ENCODE data around the gene RNF182. TPM values are rescaled to one million over a fixed set of nuclear protein-coding genes. Genes with fewer than 3 reads are reported as not detected.
A peak's percentile ranks its signal among the peaks of the same experiment; 100 is the strongest.

RNF182 gene
- total and polyA plus RNA-seq, 9 of the 15 experiments (the other 6 are each of a cell fraction or from before 2014, with no cell fraction given): 12.8 to 22.8 (median 17.5) TPM

DNA sequence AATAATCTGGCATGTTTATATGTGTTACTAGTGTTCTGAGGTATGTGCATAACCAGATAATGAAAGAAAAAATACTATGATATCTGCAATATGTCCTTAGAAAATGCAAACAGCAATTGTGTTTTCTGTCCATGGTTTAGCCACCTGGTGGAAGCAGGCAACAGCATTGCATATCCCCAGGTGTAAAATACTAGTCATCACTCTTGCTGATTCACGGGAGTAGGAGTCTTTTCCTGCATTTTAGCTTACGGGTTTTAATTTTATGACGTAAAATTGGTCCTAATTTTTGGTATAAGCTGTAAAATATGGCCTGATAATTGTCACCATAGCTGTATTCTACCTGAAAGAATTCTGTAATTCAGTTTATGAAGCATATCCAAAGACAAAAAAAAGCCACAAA lies 2.5 kb downstream of the RNF182 start (continued):
- TF ChIP-seq TAF7 (tag; IDR thresholded peaks at IDR 0.05) (no peak), ZNF785 (CRISPR knock-in tag; IDR thresholded peaks at IDR 0.05) (no peak), ETS2 (tag; IDR thresholded peaks at IDR 0.05; ENCODE audit: borderline replicate concordance, poor library complexity, severe bottlenecking) (no peak), ZNF280B (CRISPR knock-in tag; IDR thresholded peaks at IDR 0.05) (0 out of 2 replicates have a peak, but pooled peaks have one; percentile 52)
- TF ChIP-seq, protein P1, sequence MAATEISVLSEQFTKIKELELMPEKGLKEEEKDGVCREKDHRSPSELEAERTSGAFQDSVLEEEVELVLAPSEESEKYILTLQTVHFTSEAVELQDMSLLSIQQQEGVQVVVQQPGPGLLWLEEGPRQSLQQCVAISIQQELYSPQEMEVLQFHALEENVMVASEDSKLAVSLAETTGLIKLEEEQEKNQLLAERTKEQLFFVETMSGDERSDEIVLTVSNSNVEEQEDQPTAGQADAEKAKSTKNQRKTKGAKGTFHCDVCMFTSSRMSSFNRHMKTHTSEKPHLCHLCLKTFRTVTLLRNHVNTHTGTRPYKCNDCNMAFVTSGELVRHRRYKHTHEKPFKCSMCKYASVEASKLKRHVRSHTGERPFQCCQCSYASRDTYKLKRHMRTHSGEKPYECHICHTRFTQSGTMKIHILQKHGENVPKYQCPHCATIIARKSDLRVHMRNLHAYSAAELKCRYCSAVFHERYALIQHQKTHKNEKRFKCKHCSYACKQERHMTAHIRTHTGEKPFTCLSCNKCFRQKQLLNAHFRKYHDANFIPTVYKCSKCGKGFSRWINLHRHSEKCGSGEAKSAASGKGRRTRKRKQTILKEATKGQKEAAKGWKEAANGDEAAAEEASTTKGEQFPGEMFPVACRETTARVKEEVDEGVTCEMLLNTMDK (IDR thresholded peaks at IDR 0.05; ENCODE audit: borderline replicate concordance, insufficient read depth, low read depth, low read length, poor library complexity, severe bottlenecking): peak; percentile 6
- TF ChIP-seq, protein P2, sequence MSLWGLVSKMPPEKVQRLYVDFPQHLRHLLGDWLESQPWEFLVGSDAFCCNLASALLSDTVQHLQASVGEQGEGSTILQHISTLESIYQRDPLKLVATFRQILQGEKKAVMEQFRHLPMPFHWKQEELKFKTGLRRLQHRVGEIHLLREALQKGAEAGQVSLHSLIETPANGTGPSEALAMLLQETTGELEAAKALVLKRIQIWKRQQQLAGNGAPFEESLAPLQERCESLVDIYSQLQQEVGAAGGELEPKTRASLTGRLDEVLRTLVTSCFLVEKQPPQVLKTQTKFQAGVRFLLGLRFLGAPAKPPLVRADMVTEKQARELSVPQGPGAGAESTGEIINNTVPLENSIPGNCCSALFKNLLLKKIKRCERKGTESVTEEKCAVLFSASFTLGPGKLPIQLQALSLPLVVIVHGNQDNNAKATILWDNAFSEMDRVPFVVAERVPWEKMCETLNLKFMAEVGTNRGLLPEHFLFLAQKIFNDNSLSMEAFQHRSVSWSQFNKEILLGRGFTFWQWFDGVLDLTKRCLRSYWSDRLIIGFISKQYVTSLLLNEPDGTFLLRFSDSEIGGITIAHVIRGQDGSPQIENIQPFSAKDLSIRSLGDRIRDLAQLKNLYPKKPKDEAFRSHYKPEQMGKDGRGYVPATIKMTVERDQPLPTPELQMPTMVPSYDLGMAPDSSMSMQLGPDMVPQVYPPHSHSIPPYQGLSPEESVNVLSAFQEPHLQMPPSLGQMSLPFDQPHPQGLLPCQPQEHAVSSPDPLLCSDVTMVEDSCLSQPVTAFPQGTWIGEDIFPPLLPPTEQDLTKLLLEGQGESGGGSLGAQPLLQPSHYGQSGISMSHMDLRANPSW (CRISPR knock-in tag; IDR thresholded peaks at IDR 0.05): no peak
- TF ChIP-seq, protein P3, sequence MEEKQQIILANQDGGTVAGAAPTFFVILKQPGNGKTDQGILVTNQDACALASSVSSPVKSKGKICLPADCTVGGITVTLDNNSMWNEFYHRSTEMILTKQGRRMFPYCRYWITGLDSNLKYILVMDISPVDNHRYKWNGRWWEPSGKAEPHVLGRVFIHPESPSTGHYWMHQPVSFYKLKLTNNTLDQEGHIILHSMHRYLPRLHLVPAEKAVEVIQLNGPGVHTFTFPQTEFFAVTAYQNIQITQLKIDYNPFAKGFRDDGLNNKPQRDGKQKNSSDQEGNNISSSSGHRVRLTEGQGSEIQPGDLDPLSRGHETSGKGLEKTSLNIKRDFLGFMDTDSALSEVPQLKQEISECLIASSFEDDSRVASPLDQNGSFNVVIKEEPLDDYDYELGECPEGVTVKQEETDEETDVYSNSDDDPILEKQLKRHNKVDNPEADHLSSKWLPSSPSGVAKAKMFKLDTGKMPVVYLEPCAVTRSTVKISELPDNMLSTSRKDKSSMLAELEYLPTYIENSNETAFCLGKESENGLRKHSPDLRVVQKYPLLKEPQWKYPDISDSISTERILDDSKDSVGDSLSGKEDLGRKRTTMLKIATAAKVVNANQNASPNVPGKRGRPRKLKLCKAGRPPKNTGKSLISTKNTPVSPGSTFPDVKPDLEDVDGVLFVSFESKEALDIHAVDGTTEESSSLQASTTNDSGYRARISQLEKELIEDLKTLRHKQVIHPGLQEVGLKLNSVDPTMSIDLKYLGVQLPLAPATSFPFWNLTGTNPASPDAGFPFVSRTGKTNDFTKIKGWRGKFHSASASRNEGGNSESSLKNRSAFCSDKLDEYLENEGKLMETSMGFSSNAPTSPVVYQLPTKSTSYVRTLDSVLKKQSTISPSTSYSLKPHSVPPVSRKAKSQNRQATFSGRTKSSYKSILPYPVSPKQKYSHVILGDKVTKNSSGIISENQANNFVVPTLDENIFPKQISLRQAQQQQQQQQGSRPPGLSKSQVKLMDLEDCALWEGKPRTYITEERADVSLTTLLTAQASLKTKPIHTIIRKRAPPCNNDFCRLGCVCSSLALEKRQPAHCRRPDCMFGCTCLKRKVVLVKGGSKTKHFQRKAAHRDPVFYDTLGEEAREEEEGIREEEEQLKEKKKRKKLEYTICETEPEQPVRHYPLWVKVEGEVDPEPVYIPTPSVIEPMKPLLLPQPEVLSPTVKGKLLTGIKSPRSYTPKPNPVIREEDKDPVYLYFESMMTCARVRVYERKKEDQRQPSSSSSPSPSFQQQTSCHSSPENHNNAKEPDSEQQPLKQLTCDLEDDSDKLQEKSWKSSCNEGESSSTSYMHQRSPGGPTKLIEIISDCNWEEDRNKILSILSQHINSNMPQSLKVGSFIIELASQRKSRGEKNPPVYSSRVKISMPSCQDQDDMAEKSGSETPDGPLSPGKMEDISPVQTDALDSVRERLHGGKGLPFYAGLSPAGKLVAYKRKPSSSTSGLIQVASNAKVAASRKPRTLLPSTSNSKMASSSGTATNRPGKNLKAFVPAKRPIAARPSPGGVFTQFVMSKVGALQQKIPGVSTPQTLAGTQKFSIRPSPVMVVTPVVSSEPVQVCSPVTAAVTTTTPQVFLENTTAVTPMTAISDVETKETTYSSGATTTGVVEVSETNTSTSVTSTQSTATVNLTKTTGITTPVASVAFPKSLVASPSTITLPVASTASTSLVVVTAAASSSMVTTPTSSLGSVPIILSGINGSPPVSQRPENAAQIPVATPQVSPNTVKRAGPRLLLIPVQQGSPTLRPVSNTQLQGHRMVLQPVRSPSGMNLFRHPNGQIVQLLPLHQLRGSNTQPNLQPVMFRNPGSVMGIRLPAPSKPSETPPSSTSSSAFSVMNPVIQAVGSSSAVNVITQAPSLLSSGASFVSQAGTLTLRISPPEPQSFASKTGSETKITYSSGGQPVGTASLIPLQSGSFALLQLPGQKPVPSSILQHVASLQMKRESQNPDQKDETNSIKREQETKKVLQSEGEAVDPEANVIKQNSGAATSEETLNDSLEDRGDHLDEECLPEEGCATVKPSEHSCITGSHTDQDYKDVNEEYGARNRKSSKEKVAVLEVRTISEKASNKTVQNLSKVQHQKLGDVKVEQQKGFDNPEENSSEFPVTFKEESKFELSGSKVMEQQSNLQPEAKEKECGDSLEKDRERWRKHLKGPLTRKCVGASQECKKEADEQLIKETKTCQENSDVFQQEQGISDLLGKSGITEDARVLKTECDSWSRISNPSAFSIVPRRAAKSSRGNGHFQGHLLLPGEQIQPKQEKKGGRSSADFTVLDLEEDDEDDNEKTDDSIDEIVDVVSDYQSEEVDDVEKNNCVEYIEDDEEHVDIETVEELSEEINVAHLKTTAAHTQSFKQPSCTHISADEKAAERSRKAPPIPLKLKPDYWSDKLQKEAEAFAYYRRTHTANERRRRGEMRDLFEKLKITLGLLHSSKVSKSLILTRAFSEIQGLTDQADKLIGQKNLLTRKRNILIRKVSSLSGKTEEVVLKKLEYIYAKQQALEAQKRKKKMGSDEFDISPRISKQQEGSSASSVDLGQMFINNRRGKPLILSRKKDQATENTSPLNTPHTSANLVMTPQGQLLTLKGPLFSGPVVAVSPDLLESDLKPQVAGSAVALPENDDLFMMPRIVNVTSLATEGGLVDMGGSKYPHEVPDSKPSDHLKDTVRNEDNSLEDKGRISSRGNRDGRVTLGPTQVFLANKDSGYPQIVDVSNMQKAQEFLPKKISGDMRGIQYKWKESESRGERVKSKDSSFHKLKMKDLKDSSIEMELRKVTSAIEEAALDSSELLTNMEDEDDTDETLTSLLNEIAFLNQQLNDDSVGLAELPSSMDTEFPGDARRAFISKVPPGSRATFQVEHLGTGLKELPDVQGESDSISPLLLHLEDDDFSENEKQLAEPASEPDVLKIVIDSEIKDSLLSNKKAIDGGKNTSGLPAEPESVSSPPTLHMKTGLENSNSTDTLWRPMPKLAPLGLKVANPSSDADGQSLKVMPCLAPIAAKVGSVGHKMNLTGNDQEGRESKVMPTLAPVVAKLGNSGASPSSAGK (IDR thresholded peaks at IDR 0.05): no peak
